OCI-LY3 (cell line): ENCODE data around the gene SYNE3.

Source experiments
- EZH2phosphoT487 ChIP-seq: fragments of 200-600 bp; shearing (Covaris generic); IDR thresholded peaks from 2 replicates; pipeline ENCODE4 v1.6.1; 2018; ENCODE audit warnings: antibody characterized with exemption, mixed run types, low read depth
- TF ChIP-seq, protein P1 (sequence below): fragments of 200-600, 300-600 bp; sonication (generic); IDR thresholded peaks from 2 replicates; pipeline ENCODE4 v1.5.1; 2014; ENCODE audit warnings: antibody characterized with exemption, low read length, low read depth

DNA sequence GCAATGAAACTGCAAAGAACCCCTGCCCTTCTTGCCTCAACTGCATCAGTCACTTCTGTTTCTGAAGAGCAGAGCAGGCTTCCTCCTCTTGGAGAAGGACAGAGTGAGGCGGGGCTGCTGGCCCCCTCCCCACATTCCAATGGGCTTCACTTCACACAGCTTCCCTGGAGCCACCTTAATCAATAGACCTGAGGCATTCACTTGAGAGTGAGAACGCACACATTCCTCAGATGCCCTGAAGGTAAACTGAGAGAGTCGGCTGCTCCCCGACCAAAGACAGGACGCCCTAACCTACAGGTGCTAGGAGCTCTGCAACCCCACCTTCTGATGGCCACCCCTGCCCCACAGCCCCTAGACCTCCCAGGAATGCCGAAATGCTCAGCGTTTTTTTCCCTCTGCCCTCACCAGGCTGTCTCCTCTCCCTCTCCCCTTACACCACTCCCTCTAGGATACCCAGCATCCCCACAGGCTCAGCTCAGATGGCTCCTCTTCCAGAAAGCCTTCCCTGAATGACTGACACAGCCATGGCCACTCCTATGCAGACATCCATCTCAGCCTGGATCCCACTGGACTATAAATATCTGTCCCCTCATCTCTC is 31.1 kb downstream of the SYNE3 start:
- TF ChIP-seq, protein P1, sequence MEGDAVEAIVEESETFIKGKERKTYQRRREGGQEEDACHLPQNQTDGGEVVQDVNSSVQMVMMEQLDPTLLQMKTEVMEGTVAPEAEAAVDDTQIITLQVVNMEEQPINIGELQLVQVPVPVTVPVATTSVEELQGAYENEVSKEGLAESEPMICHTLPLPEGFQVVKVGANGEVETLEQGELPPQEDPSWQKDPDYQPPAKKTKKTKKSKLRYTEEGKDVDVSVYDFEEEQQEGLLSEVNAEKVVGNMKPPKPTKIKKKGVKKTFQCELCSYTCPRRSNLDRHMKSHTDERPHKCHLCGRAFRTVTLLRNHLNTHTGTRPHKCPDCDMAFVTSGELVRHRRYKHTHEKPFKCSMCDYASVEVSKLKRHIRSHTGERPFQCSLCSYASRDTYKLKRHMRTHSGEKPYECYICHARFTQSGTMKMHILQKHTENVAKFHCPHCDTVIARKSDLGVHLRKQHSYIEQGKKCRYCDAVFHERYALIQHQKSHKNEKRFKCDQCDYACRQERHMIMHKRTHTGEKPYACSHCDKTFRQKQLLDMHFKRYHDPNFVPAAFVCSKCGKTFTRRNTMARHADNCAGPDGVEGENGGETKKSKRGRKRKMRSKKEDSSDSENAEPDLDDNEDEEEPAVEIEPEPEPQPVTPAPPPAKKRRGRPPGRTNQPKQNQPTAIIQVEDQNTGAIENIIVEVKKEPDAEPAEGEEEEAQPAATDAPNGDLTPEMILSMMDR = no peak
- no peak for TF ChIP-seq EZH2phosphoT487
